Measurements from ENCODE around the gene DSTYK. TPM values are rescaled to one million over a fixed set of nuclear protein-coding genes. Genes with fewer than 3 reads are reported as not detected.

DSTYK gene
- total RNA-seq, 4 donors from 2014 or later = 2.2 to 9.8 (median 6.5) TPM

GRCh38 chr1:205205055-205205454 lies 6.4 kb downstream of the DSTYK start:
- Histone ChIP-seq H3K27ac (no peak overlapping the region), H3K4me1 (peaks cover 0 to 31% (median 4%) of the 10 kb centered on the region in 4 donors), H3K27me3 (no peaks in the 10 kb centered on the region), H3K4me3 (no peak overlapping the region), H3K36me3 (no peaks in the 10 kb centered on the region), H3K9me3 (no peaks in the 10 kb centered on the region)
- intact Hi-C loops (cut with DNase I; ENCODE audit: low total_unique reads) = no loop called here
- in situ Hi-C loops (cut with MboI; ENCODE audit: low pct_ligation_motif_present in 1 of 4, low pct_unique_long_range_greater_than_20kb in 1 of 4, low sequenced_read_pairs in 3 of 4) = no loop called here
- DNase-seq = no peak
- TF ChIP-seq, protein P1, sequence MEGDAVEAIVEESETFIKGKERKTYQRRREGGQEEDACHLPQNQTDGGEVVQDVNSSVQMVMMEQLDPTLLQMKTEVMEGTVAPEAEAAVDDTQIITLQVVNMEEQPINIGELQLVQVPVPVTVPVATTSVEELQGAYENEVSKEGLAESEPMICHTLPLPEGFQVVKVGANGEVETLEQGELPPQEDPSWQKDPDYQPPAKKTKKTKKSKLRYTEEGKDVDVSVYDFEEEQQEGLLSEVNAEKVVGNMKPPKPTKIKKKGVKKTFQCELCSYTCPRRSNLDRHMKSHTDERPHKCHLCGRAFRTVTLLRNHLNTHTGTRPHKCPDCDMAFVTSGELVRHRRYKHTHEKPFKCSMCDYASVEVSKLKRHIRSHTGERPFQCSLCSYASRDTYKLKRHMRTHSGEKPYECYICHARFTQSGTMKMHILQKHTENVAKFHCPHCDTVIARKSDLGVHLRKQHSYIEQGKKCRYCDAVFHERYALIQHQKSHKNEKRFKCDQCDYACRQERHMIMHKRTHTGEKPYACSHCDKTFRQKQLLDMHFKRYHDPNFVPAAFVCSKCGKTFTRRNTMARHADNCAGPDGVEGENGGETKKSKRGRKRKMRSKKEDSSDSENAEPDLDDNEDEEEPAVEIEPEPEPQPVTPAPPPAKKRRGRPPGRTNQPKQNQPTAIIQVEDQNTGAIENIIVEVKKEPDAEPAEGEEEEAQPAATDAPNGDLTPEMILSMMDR (IDR thresholded peaks at IDR 0.05) = no peak
- no peak for TF ChIP-seq EP300 (IDR thresholded peaks at IDR 0.05; ENCODE audit: low read depth)
- TF ChIP-seq POLR2AphosphoS5 (IDR thresholded peaks at IDR 0.05) = no peak
- TF ChIP-seq POLR2A (IDR thresholded peaks at IDR 0.05) = no peak

DNA sequence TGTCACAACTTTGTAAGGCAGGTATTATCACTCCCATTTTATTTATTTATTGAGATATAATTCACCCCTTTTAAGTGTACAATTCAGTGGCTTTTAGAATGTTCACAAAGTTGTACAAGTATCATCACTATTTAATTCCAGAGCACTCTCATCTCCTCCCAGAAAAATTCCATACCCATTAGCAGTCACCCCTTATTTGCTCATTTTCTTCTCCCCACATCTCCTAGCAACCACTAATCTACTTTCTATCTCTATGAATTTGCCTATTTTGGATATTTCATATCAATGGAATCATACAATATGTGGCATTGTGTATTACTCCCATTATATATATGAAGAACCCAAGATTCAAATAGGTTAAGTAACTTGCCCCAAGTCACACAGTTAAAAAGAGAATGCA lies 7.0 kb downstream of the DSTYK start:
- intact Hi-C loops (cut with DNase I; ENCODE audit: low total_unique reads) (no loop called here), in situ Hi-C loops (cut with MboI; ENCODE audit: low pct_ligation_motif_present in 1 of 4, low pct_unique_long_range_greater_than_20kb in 1 of 4, low sequenced_read_pairs in 3 of 4) (no loop called here)
- H3K27me3 ChIP-seq = no peaks in the 10 kb centered on the region
- no peaks in the 10 kb centered on the region for H3K9me3 ChIP-seq
- no peak for DNase-seq
- peaks cover 0 to 26% (median 0%) of the 10 kb centered on the region in 4 donors for H3K4me1 ChIP-seq
- H3K27ac ChIP-seq = no peak overlapping the region
- TF ChIP-seq EP300 (IDR thresholded peaks at IDR 0.05; ENCODE audit: low read depth) = no peak
- TF ChIP-seq, protein P1 (IDR thresholded peaks at IDR 0.05) = no peak
- no peak for TF ChIP-seq POLR2A (IDR thresholded peaks at IDR 0.05)
- TF ChIP-seq POLR2AphosphoS5 (IDR thresholded peaks at IDR 0.05) = no peak
- no peaks in the 10 kb centered on the region for H3K36me3 ChIP-seq
- H3K4me3 ChIP-seq = no peak overlapping the region

DNA sequence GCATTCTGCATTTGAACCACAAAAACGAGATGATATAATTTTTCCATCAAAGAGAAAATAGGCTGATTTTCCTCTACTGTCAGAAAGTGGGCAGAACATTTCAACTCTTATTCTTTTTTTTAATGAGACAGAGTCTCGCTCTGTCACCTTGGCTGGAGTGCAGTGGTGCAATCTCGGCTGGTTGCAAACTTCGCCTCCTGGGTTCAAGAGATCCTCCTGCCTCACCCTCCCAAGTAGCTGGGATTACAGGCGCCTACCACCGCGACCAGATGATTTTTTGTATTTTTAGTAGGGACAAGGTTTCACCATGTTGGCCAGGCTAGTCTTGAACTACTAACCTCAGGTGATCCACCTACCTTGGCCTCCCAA lies 11.6 kb downstream of the DSTYK start:
- 86 to 90% methylated on average over 2 to 7 of the region's 7 CpGs for WGBS, 2 donors (ENCODE audit: low coverage in 1 of 2)
- no peaks in the 10 kb centered on the region for H3K36me3 ChIP-seq
- no peak overlapping the region for H3K27ac ChIP-seq
- no peak for TF ChIP-seq POLR2AphosphoS5 (IDR thresholded peaks at IDR 0.05)
- no peak for TF ChIP-seq POLR2A (IDR thresholded peaks at IDR 0.05)
- TF ChIP-seq, protein P1 (IDR thresholded peaks at IDR 0.05) = no peak
- no peak for TF ChIP-seq EP300 (IDR thresholded peaks at IDR 0.05; ENCODE audit: low read depth)
- DNase-seq = no peak
- H3K4me1 ChIP-seq = peaks cover 0 to 14% (median 0%) of the 10 kb centered on the region in 4 donors
- no peaks in the 10 kb centered on the region for H3K9me3 ChIP-seq
- intact Hi-C loops (cut with DNase I; ENCODE audit: low total_unique reads) (no loop called here), in situ Hi-C loops (cut with MboI; ENCODE audit: low pct_ligation_motif_present in 1 of 4, low pct_unique_long_range_greater_than_20kb in 1 of 4, low sequenced_read_pairs in 3 of 4) (no loop called here)
- no peaks in the 10 kb centered on the region for H3K27me3 ChIP-seq
- no peak overlapping the region for H3K4me3 ChIP-seq

GRCh38 chr1:205199090-205199930 lies 12.2 kb downstream of the DSTYK start:
- Histone ChIP-seq H3K9me3 (no peaks in the 10 kb centered on the region), H3K4me3 (no peak overlapping the region), H3K36me3 (no peaks in the 10 kb centered on the region), H3K4me1 (peaks cover 0 to 8% (median 0%) of the 10 kb centered on the region in 4 donors), H3K27ac (no peak overlapping the region), H3K27me3 (no peaks in the 10 kb centered on the region)
- intact Hi-C loops (cut with DNase I; ENCODE audit: low total_unique reads) (no loop called here), in situ Hi-C loops (cut with MboI; ENCODE audit: low pct_ligation_motif_present in 1 of 4, low pct_unique_long_range_greater_than_20kb in 1 of 4, low sequenced_read_pairs in 3 of 4) (no loop called here)
- TF ChIP-seq EP300 (IDR thresholded peaks at IDR 0.05; ENCODE audit: low read depth) = no peak
- no peak for TF ChIP-seq POLR2A (IDR thresholded peaks at IDR 0.05)
- TF ChIP-seq, protein P1 (IDR thresholded peaks at IDR 0.05) = no peak
- TF ChIP-seq POLR2AphosphoS5 (IDR thresholded peaks at IDR 0.05) = no peak
- WGBS, 2 donors (ENCODE audit: low coverage in 1 of 2) = 64 to 75% methylated on average over 5 to 9 of the region's 9 CpGs
- DNase-seq = no peak
